ENCODE data around the gene TMEM214.

- TF ChIP-seq EZH2 (IDR thresholded peaks at IDR 0.05; ENCODE audit: insufficient read depth, poor library complexity, severe bottlenecking) (no peak), EZH2phosphoT487 (IDR thresholded peaks at IDR 0.05; ENCODE audit: insufficient read depth, low read depth) (no peak)
Observed at GRCh38 chr2:27076323-27076722, 43.6 kb downstream of the TMEM214 start.
